ENCODE measurements around the gene NSG1. TPM values are rescaled to one million over a fixed set of nuclear protein-coding genes. Genes with fewer than 3 reads are reported as not detected.
"Not testable (repeated sequence)": the region's sequence is repeated elsewhere in the genome, so short reads cannot be mapped to it uniquely, and the experiment has no call there.

The NSG1 gene
- total and polyA plus RNA-seq, 8 donors: 1.2 to 13.6 (median 4.1) TPM; not detected in 1

- Histone ChIP-seq H3K27me3 (no peaks in the 10 kb centered on the region), H3K4me3 (no peak overlapping the region), H3K9me3 (no peaks in the 10 kb centered on the region), H3K36me3 (peaks cover 41 to 98% (median 94%) of the 10 kb centered on the region in 4 donors), H3K27ac (no peak overlapping the region), H3K4me1 (no peaks in the 10 kb centered on the region)
- intact Hi-C loops (cut with DNase I; ENCODE audit: low total_unique reads): no loop called here
- TF ChIP-seq EP300 (IDR thresholded peaks at IDR 0.05) (no peak), POLR2AphosphoS5 (IDR thresholded peaks at IDR 0.05) (no peak), POLR2A (IDR thresholded peaks at IDR 0.05) (no peak), CTCF (IDR thresholded peaks at IDR 0.05) (no peak)
- WGBS, 5 donors: 94 to 97% (median 97%) methylated on average over 12 of the region's 12 CpGs
- peak in 1 of 2 donors; percentile 16 for DNase-seq
Measured at GRCh38 chr4:4419896-4420295, 33.0 kb downstream of the NSG1 start.

DNA sequence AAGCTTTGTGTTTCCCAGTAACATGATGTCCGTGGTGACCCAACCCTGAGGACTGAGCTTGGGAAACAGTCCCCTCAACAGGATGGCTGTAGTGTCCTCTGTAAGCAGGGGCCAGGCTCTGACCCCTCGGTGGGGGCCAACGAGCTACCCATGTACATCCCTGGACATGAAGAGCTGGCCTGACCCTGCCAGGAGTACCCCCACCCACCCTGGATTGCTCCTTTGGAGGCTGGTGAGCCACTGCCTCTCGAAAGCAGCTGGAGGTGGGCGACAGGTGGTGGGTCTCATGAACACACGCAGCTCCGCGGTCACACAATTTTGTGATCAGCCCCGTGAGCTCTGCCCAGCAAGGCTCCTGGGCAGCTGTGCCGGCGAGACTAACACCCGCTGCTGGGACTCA lies 33.5 kb downstream of the NSG1 start:
- TF ChIP-seq POLR2AphosphoS5 (IDR thresholded peaks at IDR 0.05) (no peak), EP300 (IDR thresholded peaks at IDR 0.05) (no peak), POLR2A (IDR thresholded peaks at IDR 0.05) (no peak), CTCF (IDR thresholded peaks at IDR 0.05) (no peak)

DNA sequence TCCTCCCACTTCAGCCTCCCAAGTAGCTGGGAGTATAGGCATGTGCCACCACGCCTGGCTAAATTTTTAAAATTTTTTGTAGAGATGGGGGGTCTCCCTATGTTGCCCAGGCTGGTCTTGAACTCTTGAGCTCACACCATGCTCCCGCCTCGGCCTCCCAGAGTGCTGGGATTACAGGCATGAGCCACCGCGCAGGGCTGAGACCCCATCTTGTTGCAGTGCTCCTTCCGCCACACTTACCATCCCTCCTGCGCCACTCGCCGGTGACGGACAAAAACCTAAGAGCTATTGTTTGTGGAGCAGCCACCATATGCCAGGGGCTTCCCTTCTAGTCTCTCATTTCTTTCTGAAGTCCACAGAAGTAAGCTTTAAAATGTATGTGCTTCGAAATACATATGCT lies 34.5 kb downstream of the NSG1 start:
- Histone ChIP-seq H3K4me1 (no peaks in the 10 kb centered on the region), H3K27me3 (no peaks in the 10 kb centered on the region), H3K27ac (no peak overlapping the region), H3K9me3 (no peaks in the 10 kb centered on the region), H3K36me3 (peaks cover 41 to 100% (median 97%) of the 10 kb centered on the region in 4 donors), H3K4me3 (no peak overlapping the region)
- intact Hi-C loops (cut with DNase I; ENCODE audit: low total_unique reads): no loop called here
- TF ChIP-seq EP300 (IDR thresholded peaks at IDR 0.05) (no peak), POLR2A (IDR thresholded peaks at IDR 0.05) (no peak), CTCF (IDR thresholded peaks at IDR 0.05) (no peak), POLR2AphosphoS5 (IDR thresholded peaks at IDR 0.05) (no peak)
- DNase-seq: no peak
- WGBS, 5 donors: 96 to 99% (median 97%) methylated on average over 11 of the region's 11 CpGs

More for the DNA sequence above, 33.5 kb downstream of the NSG1 start:
- Histone ChIP-seq H3K27ac (no peak overlapping the region), H3K27me3 (no peaks in the 10 kb centered on the region), H3K4me1 (no peaks in the 10 kb centered on the region), H3K4me3 (no peak overlapping the region), H3K36me3 (peaks cover 41 to 100% (median 96%) of the 10 kb centered on the region in 4 donors), H3K9me3 (no peaks in the 10 kb centered on the region)
- 95 to 98% (median 96%) methylated on average over 9 to 12 of the region's 12 CpGs for WGBS, 5 donors
- no peak for DNase-seq
- intact Hi-C loops (cut with DNase I; ENCODE audit: low total_unique reads): no loop called here

DNA sequence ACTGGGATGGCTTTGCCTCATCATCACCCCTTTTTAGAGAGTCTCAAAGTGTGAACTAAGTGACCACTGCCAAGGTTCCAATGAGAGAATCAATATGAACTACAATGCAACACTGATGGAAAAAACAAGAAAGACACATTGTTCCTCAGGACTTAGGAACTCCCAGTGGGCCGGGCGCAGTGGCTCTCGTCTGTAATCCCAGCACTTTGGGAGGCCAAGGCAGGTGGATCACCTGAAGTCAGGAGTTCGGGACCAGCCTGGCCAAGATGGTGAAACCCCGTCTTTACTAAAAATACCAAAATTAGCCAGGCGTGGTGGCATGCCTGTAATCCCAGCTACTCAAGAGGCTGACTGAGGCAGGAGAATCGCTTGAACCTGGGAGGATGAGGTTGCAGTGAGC lies 35.2 kb downstream of the NSG1 start:
- H3K4me1 ChIP-seq; H3K4me3 ChIP-seq; H3K9me3 ChIP-seq; DNase-seq; H3K27ac ChIP-seq; intact Hi-C loops (cut with DNase I; ENCODE audit: low total_unique reads); H3K27me3 ChIP-seq: not testable (repeated sequence)
- H3K36me3 ChIP-seq: peaks cover 41 to 97% (median 96%) of the 10 kb centered on the region in 4 donors
- WGBS, 5 donors: 93 to 98% (median 97%) methylated on average over 7 of the region's 7 CpGs

DNA sequence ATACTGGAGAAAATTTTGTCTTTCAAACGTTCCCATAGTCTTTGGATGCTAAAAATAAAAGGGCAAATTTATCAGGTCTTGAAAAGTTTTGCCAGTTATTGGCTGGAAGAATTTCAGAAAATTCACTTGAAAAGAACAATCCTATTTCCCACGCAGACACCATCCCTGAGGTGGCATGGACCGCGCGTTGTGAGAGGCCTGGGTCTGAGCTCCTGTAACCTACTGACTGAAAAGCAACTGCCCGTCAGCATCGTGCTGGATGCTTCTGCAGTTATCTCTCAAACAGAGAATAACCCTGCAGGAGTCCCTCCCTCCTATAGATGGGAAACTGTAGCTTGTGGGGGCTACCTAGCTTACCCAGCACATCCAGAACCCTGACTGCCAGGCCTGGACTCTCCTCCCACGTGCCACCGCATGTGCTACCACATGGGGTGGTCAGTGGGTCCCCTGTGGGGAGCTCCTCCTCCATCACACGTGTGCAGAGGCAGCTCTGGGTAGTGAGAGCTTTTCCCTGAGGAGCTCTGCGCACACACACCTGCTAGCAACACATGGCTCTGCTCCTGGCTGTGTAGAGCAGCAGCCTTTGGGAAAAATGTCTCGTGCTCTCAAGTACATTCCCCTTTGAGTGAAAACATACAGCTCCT lies 36.1 kb downstream of the NSG1 start:
- no peak overlapping the region for H3K4me3 ChIP-seq
- H3K27me3 ChIP-seq: no peaks in the 10 kb centered on the region
- no peak overlapping the region for H3K27ac ChIP-seq
- TF ChIP-seq EP300 (IDR thresholded peaks at IDR 0.05) (no peak), CTCF (IDR thresholded peaks at IDR 0.05) (no peak)
- peaks cover 41 to 97% (median 89%) of the 10 kb centered on the region in 4 donors for H3K36me3 ChIP-seq
- 78 to 82% (median 80%) methylated on average over 12 of the region's 12 CpGs for WGBS, 5 donors
- no peaks in the 10 kb centered on the region for H3K9me3 ChIP-seq
- DNase-seq: peak in 1 of 2 donors; percentile 36
- no peaks in the 10 kb centered on the region for H3K4me1 ChIP-seq
- intact Hi-C loops (cut with DNase I; ENCODE audit: low total_unique reads): no loop called here
